GM19452 (cell line): ENCODE data around the gene PRKACG.
"Not testable (repeated sequence)": the region's sequence is repeated elsewhere in the genome, so short reads cannot be mapped to it uniquely, and the experiment has no call there.

Experiments
- ATAC-seq: cut with Tn5 transposase; IDR thresholded peaks from one replicate; pipeline ENCODE4 v1.9.1; 2021; ENCODE audit not compliant: unreplicated experiment

The PRKACG gene

GRCh38 chr9:69014013-69014412 lies at the start of gene PRKACG:
PRKACG (minus strand) TSS chr9:69014113; CDS start chr9:69014092, 21 bp downstream.
- ATAC-seq, result no peak

DNA sequence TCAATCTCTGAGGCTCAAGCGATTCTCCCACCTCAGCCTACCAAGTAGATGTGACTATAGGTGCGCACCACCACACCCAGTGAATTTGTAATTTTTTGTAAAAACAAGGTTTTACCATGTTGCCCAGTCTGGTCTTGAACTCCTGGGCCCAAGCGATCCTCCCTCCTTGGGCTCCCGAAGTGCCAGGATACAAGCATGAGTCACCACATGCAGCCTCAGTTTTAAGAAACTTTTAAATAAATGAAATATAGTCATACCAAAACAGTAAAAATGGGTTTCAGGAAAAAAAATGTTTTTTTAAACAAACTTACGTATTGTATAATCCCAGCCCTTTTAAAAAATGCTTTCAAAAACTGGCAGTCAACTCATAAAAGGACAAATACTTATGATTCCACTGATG lies 48.3 kb upstream of the PRKACG start:
- ATAC-seq, result no peak

DNA sequence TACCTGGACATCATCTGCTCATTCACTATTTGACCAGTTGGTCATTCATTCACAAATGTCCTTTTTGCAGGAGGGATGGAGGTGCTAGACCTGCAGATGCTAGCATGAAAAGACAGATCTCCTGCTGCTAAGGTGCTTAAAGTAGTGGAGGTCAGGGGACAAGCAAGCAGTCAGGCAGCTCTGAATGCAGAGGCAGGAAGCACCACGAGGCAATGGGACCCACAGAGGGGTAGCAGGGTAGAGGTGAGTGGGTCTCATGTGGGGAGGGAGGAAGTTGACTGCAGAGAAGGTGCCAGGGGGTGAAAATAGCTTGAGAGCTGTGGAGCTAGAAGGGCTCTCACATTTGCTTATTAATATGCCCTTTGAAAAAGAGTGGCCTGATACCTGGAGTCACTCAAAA lies 46.9 kb upstream of the PRKACG start:
- no peak for ATAC-seq

DNA sequence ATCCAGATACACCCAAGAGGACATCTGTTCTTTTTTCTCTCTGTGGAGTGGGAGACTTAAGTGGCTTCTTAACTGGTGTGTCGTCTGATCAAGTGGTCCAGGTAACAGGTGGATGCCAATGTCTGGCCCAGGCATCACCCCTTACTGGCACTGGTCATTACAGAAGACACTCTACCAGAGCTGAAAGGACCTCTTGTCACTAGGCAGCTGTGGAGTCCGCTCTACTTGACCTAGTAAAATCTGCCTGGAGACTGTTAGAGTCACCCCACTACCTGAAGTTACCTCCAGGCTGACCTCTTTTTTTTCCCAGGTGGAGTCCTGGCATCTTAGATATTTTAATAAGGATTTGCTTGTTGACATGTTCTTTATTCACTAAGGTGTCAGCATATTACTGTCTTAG lies 44.2 kb upstream of the PRKACG start:
- ATAC-seq, result no peak

- no peak for ATAC-seq
These were observed 42.4 kb upstream of the PRKACG start for GRCh38 chr9:69056191-69056815.

GRCh38 chr9:69054989-69055388 lies 41.1 kb upstream of the PRKACG start:
- ATAC-seq, result no peak

- ATAC-seq, result not testable (repeated sequence)
These were observed 37.0 kb upstream of the PRKACG start for GRCh38 chr9:69050936-69051335.

- ATAC-seq, result no peak
These were observed 35.2 kb upstream of the PRKACG start for GRCh38 chr9:69049094-69049493.

DNA sequence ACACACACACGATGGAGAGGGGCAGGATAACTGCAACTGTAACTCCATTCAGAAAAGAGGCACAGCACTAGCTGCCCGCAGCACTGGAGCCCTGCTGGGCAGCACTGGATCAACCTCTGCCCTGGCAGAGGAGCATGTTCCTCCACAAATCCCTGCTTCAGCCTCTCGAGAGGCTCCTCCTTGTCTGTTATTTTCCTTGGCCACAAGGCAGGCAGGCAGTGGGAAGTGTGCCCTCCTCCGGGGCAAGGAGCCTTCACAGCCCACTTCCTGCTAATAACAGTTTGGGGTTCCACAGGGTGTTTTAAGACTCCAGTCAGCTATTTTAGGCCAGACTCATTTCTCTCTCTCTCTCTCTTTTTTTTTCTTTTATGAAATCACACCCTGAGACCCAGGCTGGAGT lies 33.5 kb upstream of the PRKACG start:
- no peak for ATAC-seq

DNA sequence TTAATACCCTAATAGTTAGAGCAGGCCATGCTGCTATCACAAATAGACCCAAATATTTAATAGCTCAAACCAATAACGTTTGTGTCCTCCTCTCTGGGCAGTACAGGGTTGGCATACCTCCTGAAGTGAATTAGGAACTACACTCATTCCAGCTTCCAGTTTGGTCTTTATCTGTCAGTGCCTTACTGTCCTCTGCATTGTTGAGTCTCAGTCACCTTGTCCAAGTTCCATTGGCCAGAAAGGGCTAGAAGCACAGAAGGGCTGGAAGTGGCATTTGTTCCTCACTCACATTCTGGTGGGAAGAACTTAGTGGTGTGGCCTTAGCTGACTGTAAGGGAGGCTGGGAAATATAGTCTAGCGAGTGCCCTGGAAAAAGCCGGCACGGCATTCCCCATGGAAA lies 32.8 kb upstream of the PRKACG start:
- ATAC-seq, result no peak

GRCh38 chr9:69045821-69046220 lies 31.9 kb upstream of the PRKACG start:
- no peak for ATAC-seq

- ATAC-seq, result no peak
These were observed 30.6 kb upstream of the PRKACG start for GRCh38 chr9:69044240-69045219.

DNA sequence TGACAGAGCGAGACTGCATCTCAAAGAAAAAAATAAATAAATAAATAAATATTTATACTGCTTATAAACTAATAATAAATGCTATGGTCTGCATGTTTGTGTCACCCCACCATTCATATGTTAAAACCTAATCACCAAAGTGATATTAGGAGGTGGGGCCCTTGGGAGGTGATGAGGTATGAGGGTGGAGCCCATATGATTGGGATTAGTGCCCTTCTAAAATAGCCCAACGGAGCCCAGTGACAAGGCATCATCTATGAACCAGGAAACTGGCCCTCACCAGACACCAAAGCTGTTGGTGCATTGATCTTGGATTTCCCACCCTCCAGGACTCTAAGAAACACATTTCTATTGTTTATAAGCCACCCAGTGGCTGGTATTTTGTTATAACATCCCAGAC lies 26.7 kb upstream of the PRKACG start:
- ATAC-seq, result no peak

- no peak for ATAC-seq
These were observed 22.9 kb upstream of the PRKACG start for GRCh38 chr9:69036799-69037198.

GRCh38 chr9:69036309-69036708 lies 22.4 kb upstream of the PRKACG start:
- ATAC-seq, result no peak

GRCh38 chr9:69035438-69036308 lies 21.8 kb upstream of the PRKACG start, which contains the start of gene FXN:
FXN (plus strand) TSS chr9:69035752; CDS start chr9:69035783, 31 bp downstream.
- ATAC-seq, result peak; percentile 93

DNA sequence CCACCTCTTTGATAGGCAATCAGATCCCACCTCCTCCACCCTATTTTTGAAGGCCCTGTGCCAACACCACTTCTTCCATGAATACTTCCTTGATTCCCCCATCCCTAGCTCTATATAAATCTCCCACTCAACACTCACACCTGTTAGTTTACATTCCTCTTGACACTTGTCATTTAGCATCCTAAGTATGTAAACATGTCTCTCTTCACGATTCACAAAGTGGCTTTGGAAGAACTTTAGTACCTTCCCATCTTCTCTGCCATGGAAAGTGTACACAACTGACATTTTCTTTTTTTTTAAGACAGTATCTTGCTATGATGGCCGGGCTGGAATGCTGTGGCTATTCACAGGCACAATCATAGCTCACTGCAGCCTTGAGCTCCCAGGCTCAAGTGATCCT lies 20.2 kb upstream of the PRKACG start:
- ATAC-seq, result no peak

DNA sequence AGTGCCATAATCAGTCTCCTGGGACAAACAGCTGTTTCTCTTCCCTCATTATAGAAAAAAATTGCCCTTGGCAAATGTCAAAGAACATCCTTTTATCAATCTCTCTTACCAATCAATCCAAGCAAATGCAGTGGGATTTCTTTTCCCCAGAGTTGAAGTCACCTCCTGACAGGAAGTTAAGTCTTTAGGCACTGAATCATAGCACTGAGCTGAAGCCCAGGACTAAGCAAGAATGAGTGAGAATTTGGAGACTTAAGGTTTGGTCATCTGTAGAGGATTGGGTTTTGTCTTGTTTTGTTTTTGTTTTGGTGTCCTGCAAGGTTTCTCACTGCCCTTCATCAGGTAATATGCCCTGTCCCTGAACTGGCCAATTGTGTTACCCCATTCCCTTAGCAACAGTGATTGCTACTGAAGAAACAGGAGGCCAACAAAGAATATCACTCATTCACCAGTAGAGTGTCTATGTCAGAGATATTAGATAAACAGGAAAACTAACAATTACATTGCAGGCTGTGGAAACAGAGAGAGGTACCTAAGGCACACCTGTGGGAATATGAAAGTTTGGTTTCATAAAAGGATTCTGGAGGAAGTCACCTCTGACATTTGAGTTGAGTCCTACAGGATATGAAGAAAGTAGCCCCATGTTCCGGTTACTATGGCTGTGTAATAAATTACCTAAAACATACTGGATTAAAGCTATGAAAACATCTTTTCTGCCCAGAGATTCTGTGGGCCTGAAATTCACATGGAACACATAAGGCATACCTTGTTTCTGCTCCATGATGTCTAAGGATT lies 17.1 kb upstream of the PRKACG start:
- ATAC-seq, result no peak

DNA sequence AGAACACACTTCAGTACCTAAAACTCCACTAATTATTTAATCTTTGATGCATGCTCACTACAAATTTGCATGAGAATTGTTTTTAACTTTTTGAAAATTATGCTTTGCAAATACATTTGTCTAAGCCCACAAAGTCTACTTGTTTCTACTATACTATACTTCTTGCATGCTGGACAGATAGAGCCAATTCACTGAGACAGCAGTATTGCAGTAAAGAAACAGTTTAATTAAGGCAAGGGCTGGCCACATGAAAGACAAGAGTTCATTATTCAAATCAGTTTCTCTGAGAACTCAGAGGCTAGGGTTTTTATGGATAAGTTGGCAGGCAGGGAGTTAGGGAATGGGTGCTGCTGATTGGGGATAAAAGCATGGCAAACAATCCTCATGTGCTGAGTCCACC lies 15.6 kb upstream of the PRKACG start:
- ATAC-seq, result no peak

DNA sequence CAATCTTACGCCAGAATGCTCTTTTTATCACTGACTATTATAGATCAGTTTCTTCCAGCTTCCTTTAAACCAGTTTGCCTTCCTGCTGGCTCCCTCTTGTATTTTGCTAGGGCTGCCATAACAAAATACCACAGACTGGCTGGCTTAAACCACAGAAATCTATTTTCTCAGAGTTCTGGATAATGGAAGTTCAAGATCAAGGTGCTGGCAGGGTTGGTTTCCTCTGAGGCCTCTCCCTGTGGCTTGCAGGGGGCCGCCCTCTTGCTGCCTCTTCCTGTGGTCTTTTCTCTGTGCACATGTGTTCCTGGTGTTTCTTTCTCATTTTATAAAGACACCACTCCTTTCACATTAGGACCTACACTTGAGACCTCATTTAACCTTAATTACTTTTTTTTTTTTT lies 14.8 kb upstream of the PRKACG start:
- ATAC-seq, result no peak
